Measurements from ENCODE around the gene SLC7A6. TPM values are rescaled to one million over a fixed set of nuclear protein-coding genes. Genes with fewer than 3 reads are reported as not detected.

SLC7A6 gene
- total and polyA plus RNA-seq, 10 of the 15 experiments (the other 5 are each of a cell fraction or from before 2014, with no cell fraction given), result 8.2 to 60.4 (median 28.6) TPM

GRCh38 chr16:68244903-68245853 is 19.1 kb upstream of the SLC7A6 start, which contains the start of gene PLA2G15 (continued):
- peak in 1 of 2 experiments; percentile 73; a peak in 3 of 4 replicates for TF ChIP-seq BHLHE40 (IDR thresholded peaks at IDR 0.05; ENCODE audit: borderline replicate concordance in 1 of 2, low read depth in 2 of 2, low read length in 1 of 2)
- TF ChIP-seq ATF3 (IDR thresholded peaks at IDR 0.05; ENCODE audit: borderline replicate concordance, extremely low read depth, low read depth, low read length), result no peak
- no peak for TF ChIP-seq BCLAF1 (IDR thresholded peaks at IDR 0.05)
- TF ChIP-seq CREM (IDR thresholded peaks at IDR 0.05; ENCODE audit: low read depth), result peak; percentile 64; the same call in 1 of the 2 replicates
- peak; percentile 92 for TF ChIP-seq HDGF (IDR thresholded peaks at IDR 0.05)
- peak; percentile 63 for TF ChIP-seq MXI1 (IDR thresholded peaks at IDR 0.05; ENCODE audit: low read depth, low read length)

All from GM12878 (cell line).